Ureter (tissue), 1 donor: ENCODE data around the gene RBCK1. TPM values are rescaled to one million over a fixed set of nuclear protein-coding genes. Genes with fewer than 3 reads are reported as not detected.
"Not testable (repeated sequence)": the region's sequence is repeated elsewhere in the genome, so short reads cannot be mapped to it uniquely, and the experiment has no call there.

ENCODE experiments used
- DNase-seq: peaks from one replicate; pipeline ENCODE4 v3.0.0-alpha.2; 2020; ENCODE audit warnings: low spot score
- total RNA-seq: library from RNA; stranded (reverse); gene quantifications from one replicate; pipeline ENCODE4 v1.2.4, GENCODE V29; 2023
- donor health status: DM: yes; HTN: yes; CAD: no.

Gene RBCK1
- total RNA-seq, 1 donor from 2014 or later, result 133 TPM

DNA sequence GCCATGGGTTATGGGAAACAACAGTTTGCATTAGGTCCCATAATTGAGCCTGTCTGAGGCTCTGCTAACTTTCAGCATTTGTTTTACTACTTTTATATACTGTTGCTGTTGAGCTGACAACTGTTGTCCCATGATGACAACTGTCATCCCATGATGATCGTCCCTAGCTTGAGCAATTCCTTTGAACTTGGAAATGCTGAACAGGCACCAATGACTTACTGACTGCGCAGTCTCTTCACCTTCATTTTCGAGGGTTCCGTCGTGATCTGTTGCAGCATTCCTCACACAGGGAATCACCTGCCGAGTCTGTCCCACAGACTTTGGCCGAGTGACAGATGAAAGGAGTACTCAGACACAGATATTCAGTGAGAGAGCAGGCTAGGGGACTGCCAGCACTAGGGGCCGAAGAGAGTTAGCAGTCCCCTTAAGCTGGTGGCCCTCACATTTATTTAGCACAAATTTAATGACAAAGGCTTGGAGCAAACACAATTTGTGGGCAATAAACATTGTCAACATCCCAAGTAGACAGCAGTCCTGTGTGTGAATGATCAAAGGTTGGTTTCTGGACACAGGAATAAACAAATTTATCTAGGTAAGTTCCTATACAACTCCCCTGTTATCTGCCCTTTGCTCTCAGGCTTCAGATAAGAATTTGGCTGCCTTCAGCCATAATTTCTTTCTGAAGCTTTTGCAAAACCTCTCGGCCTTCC lies 64.2 kb downstream of the RBCK1 start:
- DNase-seq, result no peak

DNA sequence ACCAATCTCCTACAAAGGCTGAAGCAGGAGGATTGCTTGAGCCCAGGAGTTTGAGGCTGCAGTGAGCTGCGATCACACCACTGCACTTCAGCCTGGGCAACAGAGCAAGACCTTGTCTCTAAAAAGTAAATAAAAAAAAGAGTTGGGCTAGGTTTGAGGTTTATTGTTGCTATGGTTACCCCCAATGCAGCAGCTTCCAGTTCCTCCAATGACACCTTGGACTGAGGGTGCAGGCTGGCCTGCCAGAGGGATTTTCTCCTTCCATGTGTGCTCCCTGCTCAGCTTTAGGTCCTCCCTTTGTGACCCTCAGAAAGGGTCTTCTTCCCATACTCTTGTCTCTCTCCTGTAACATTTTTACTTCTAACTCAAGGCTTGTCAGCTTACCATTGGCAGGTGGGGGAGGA lies 64.8 kb downstream of the RBCK1 start:
- DNase-seq, result no peak

GRCh38 chr20:474581-474980 lies 66.5 kb downstream of the RBCK1 start:
- DNase-seq, result no peak

GRCh38 chr20:475463-476357 lies 67.6 kb downstream of the RBCK1 start:
- DNase-seq, result no peak

DNA sequence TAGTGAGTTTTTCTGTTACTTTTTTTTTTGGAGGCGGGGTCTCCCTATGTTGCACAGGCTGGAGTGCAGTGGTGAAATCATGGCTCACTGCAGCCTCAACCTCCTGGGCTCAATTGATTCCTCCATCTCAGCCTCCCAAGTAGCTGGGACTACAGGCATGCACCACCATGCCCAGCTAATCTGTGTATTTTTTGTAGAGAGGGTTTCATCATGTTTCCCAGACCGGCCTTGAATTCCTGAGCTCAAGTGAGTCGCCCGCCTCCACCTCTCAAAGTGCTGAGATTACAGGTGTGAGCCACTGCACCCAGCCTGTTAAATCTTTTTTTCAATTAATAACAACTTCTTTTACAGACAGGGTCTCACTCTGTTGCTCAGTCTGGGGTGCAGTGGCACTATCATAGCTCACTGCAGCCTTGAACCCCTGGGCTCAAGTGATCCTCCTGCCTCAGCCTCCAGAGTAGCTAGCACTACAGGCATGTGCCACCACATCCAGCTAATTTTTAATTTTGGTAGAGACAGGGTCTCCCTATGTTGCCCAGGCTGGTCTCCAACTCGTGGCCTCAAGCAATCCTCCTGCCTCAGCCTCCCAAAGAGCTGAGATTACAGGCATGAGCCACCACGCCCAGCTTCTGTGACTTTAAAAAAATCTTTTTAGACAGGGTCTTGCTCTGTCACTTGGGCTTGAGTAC lies 68.6 kb downstream of the RBCK1 start:
- DNase-seq, result not testable (repeated sequence)

DNA sequence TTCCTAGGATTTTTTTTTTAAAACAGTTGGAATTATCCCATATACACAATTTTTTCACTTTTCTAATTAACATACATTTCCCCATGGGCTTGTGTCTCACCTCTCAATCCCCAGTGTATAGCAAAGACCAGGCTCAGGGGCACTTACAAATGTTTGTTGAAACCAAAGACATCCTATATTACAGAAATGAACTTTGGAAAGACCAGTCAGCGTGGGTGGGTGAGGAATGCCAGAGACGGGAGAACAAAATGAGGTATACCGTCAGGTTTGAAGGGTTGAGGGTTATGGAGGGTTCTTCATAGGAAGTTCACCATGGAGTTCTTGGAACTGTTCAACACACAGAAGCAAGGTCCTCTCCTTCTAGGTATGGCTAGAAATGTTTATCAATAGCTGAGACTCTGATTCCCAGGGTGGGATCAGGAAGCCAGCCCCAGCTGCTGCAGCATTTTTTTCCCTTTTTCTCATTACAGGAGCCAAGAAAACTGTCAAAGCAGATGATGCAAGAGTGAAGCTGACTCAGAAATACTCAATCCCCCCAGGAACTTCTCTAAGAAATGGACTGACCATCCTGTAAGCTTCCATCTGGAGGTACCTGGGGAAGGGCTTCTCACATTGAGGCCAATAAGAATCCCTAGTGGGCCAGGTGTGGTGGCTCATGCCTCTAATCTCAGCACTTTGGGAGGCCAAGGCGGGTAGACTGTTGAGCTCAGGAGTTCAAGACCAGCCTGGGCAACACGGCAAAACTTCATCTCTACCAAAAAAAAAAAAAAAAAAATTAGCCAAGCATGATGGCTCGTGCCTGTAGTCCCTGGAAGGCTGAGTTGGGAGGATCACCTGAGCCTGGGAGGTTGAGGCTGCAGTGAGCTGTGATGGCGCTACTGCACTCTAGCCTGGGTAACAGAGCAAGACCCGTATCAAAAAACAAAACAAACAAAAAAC lies 70.2 kb downstream of the RBCK1 start:
- no peak for DNase-seq

GRCh38 chr20:478949-479429 lies 70.9 kb downstream of the RBCK1 start:
- DNase-seq, result no peak

DNA sequence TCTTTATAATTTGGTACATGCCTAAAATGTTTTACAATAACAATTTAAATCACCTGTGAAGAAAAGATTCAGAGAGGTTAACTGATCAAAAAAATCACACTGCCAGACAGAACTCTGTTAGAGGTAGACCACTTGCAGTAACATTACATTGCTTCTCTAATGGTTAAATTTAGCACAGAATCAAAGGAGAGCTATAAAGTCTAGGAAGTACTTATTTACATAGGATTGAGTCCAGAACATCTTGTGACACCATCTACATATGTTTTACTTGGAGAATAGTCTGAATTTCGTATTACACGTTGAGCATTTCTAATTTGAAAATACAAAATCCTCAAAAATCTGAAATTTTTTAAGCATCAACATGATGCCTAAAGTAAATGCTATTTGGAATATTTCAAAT lies 71.4 kb downstream of the RBCK1 start:
- no peak for DNase-seq

DNA sequence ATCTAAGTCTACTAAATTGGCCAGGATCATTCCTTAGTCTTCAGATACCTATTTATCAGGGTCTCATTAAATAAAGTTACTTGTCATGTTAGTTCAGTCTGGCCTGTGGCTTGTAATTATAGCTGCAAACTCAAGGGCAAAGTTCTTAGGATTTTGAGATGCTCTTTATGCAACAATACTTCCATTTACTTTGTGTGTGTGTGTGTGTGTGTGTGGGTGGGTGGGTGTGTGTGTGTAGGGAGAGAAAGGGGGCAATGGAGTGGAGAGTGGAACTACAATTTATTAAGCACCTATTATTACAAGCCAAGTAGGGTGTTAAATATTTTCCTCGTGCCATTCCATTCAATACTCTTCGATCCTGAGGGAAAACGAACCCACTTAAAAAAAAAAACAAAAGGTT lies 71.9 kb downstream of the RBCK1 start:
- no peak for DNase-seq

DNA sequence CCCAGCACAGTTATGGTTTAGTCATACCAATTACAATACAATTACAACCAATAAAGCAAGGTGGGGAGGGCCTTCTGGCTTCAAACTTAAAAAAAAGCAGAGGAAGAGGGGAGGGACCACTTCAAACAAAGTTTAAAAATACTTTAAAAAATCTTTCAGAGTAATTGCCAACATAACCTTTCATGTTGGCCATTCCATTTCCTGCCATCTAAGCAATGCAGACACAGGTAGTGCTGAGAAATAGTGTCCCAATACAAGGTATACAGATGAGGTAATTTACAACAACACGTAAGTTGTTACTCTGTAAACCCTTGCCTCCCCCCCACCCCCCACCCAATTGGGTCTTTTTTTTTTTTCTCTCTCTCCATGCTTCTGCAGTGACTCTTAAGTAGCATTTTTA lies 73.1 kb downstream of the RBCK1 start:
- DNase-seq, result no peak

Other genes with a start within 250 kb of the RBCK1 start
- not detected for gene DEFB128, start 218.6 kb upstream of the RBCK1 start, total RNA-seq
- gene DEFB129, start 181.0 kb upstream of the RBCK1 start, total RNA-seq, result not detected
- gene DEFB132, start 150.6 kb upstream of the RBCK1 start, total RNA-seq, result not detected
- 10.4 TPM for gene C20orf96, start 117.5 kb upstream of the RBCK1 start, total RNA-seq
- 16.0 TPM for gene ZCCHC3, start 110.7 kb upstream of the RBCK1 start, total RNA-seq
- 7.4 TPM for gene SOX12, start 82.7 kb upstream of the RBCK1 start, total RNA-seq
- gene NRSN2, start 61.2 kb upstream of the RBCK1 start, total RNA-seq, result 31.4 TPM
- gene TRIB3, start 27.5 kb upstream of the RBCK1 start, total RNA-seq, result 28.1 TPM
- gene TBC1D20, start 54.2 kb downstream of the RBCK1 start, total RNA-seq, result 48.6 TPM
- gene CSNK2A1, start 135.5 kb downstream of the RBCK1 start, total RNA-seq, result 160 TPM
- 0.65 TPM for gene TCF15, start 202.0 kb downstream of the RBCK1 start, total RNA-seq
- gene SRXN1, start 244.9 kb downstream of the RBCK1 start, total RNA-seq, result 16.4 TPM